ENCODE data around the gene TXNL4A.
A peak's percentile ranks its signal among the peaks of the same experiment; 100 is the strongest.

TXNL4A gene

DNA sequence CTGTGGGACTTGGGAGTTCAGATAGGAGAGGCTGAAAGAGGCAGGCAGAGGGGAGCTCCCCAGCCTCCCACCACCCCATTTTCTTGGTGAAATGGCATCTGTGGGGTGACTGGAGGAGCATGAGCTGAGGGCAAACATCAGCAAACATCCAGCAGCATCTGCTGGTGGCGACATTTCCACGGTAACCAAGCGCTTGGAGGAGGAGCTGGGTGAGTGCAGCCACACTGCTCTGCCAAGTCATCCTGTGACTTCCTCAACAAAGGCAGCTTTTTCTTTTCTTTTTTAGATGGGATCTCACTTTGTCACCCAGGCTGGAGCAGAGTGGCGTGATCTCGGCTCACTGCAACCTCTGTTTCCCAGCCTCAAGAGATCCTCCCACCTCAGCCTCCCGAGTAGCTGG, 5.6 kb downstream of the TXNL4A start:
- DNase-seq (ENCODE audit: insufficient read length, low spot score) = no peak
- TF ChIP-seq, protein P1, sequence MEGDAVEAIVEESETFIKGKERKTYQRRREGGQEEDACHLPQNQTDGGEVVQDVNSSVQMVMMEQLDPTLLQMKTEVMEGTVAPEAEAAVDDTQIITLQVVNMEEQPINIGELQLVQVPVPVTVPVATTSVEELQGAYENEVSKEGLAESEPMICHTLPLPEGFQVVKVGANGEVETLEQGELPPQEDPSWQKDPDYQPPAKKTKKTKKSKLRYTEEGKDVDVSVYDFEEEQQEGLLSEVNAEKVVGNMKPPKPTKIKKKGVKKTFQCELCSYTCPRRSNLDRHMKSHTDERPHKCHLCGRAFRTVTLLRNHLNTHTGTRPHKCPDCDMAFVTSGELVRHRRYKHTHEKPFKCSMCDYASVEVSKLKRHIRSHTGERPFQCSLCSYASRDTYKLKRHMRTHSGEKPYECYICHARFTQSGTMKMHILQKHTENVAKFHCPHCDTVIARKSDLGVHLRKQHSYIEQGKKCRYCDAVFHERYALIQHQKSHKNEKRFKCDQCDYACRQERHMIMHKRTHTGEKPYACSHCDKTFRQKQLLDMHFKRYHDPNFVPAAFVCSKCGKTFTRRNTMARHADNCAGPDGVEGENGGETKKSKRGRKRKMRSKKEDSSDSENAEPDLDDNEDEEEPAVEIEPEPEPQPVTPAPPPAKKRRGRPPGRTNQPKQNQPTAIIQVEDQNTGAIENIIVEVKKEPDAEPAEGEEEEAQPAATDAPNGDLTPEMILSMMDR (IDR thresholded peaks at IDR 0.05; ENCODE audit: insufficient read depth, missing control alignments) = no peak
- peak; percentile 68 for FAIRE-seq

DNA sequence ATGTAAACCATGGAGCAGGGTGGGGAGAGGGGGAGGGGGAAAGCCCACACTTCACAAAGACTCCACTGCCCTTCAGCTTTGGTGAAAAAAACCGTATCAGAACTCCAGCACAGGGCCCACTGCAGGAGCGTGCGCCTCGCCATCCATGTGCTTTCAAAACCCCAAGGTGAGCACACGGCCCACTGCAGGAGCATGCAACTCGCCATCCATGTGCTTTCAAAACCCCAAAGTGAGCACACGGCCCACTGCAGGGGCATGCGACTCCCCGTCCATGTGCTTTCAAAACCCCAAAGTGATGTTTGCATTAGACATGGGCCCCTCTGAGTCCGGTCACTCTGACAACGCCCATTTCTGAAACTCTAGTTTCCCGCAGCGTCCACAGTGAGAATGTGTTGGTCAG, 7.8 kb downstream of the TXNL4A start:
- TF ChIP-seq, protein P1 (IDR thresholded peaks at IDR 0.05; ENCODE audit: insufficient read depth, missing control alignments) = no peak
- DNase-seq (ENCODE audit: insufficient read length, low spot score) (no peak), FAIRE-seq (no peak)

DNA sequence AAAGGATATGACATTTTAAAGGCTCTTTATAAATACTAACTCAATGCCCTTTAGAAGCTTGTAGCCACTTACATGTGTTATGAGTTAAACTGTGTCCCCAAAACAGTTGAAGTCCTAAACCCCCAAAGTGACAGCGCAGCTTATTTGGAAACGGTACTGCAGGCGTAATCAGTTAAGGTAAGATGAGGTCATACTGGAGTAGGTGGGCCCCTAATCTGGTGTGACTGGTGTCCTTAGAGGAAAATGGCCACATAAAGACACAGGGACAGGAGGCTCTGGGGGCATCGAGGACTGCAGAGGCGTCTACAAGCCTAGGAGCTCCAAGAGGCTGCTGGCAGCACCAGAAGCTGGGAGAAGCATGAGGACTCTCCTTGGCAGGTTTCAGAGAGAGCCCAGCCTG, 8.5 kb downstream of the TXNL4A start:
- no peak for DNase-seq (ENCODE audit: insufficient read length, low spot score)
- FAIRE-seq = peak; percentile 80
- TF ChIP-seq, protein P1 (IDR thresholded peaks at IDR 0.05; ENCODE audit: insufficient read depth, missing control alignments) = no peak

- TF ChIP-seq, protein P1 (IDR thresholded peaks at IDR 0.05; ENCODE audit: insufficient read depth, missing control alignments) = no peak
- no peak for DNase-seq (ENCODE audit: insufficient read length, low spot score)
- FAIRE-seq = peak; percentile 32
Measured at GRCh38 chr18:79975985-79976680, 12.2 kb downstream of the TXNL4A start.

DNA sequence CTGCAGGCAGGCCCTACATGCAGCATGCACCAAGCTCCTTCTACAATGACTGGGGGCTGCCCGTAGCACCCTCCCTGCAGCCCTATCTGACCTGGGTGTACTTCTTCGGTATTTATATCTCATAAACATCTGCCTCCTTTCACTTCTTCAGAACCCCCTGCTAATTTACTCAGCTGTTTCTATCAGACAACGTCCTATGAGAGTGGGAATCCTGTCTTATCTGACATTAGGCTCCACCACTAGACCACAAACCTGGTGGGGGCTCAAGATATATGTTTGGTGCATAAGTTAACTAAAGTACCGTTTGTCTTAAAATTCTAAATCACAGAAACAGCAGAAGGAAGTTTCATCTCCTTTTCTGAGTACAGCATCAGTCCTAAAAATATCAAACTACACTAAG, 13.3 kb downstream of the TXNL4A start:
- FAIRE-seq = peak; percentile 84
- TF ChIP-seq, protein P1 (IDR thresholded peaks at IDR 0.05; ENCODE audit: insufficient read depth, missing control alignments) = no peak
- no peak for DNase-seq (ENCODE audit: insufficient read length, low spot score)

- no peak for DNase-seq (ENCODE audit: insufficient read length, low spot score)
- FAIRE-seq = peak; percentile 99
Measured at GRCh38 chr18:79974025-79974654, 14.2 kb downstream of the TXNL4A start.

More at GRCh38 chr18:79974025-79974654, 14.2 kb downstream of the TXNL4A start:
- TF ChIP-seq, protein P1 (IDR thresholded peaks at IDR 0.05; ENCODE audit: insufficient read depth, missing control alignments) = no peak
